Measurements from ENCODE around the gene WDR90. TPM values are rescaled to one million over a fixed set of nuclear protein-coding genes. Genes with fewer than 3 reads are reported as not detected.

The WDR90 gene
- total and polyA plus RNA-seq, 3 experiments from 2014 or later, result 1.4 to 78.4 (median 69.6) TPM

GRCh38 chr16:678858-679813, 30.0 kb downstream of the WDR90 start:
- peaks cover 13 to 50% (median 20%) of the 10 kb centered on the region in 3 donors for H3K4me1 Mint-ChIP-seq
- POLR2A ChIA-PET, result interaction anchor here (1.1 to 1.9 kb wide), 3 partner anchors 10 to 43 kb away, joined by 4 to 7 read pairs (median 5); partner anchors contain the start of gene METTL26
- H3K27ac ChIP-seq (ENCODE audit: low read depth, low read length), result peak overlapping the region; percentile 24
- H3K4me3 ChIP-seq (ENCODE audit: low read length), result peak overlapping the region; percentile 51
- CTCF ChIA-PET, result interaction anchor here (0.6 to 1.3 kb wide), 3 partner anchors 12 to 43 kb away, joined by 3 to 7 read pairs (median 4); partner anchors contain the start of genes METTL26 and RHOT2
- peak overlapping the region in 7 of 8 donors; percentile 66 to 86 (median 79) for H3K27ac Mint-ChIP-seq
- peaks cover 0 to 6% of the 10 kb centered on the region in 2 donors for H3K27me3 Mint-ChIP-seq
- H3K36me3 ChIP-seq (ENCODE audit: insufficient read depth, low read length), result peaks cover 8% of the 10 kb centered on the region
- peak overlapping the region; percentile 80 to 92 (median 81) for H3K4me3 Mint-ChIP-seq
- no peaks in the 10 kb centered on the region for H3K9me3 ChIP-seq (ENCODE audit: low read length)
- H3K36me3 Mint-ChIP-seq, result peaks cover 0 to 30% (median 3%) of the 10 kb centered on the region in 3 donors
- peak; percentile 52 to 74 (median 56) for DNase-seq
- H3K4me1 ChIP-seq (ENCODE audit: insufficient read depth, low read length), result peaks cover 32% of the 10 kb centered on the region
- H3K27me3 ChIP-seq (ENCODE audit: insufficient read depth, low read length, poor library complexity, severe bottlenecking), result no peaks in the 10 kb centered on the region
- no peaks in the 10 kb centered on the region for H3K9me3 Mint-ChIP-seq

DNA sequence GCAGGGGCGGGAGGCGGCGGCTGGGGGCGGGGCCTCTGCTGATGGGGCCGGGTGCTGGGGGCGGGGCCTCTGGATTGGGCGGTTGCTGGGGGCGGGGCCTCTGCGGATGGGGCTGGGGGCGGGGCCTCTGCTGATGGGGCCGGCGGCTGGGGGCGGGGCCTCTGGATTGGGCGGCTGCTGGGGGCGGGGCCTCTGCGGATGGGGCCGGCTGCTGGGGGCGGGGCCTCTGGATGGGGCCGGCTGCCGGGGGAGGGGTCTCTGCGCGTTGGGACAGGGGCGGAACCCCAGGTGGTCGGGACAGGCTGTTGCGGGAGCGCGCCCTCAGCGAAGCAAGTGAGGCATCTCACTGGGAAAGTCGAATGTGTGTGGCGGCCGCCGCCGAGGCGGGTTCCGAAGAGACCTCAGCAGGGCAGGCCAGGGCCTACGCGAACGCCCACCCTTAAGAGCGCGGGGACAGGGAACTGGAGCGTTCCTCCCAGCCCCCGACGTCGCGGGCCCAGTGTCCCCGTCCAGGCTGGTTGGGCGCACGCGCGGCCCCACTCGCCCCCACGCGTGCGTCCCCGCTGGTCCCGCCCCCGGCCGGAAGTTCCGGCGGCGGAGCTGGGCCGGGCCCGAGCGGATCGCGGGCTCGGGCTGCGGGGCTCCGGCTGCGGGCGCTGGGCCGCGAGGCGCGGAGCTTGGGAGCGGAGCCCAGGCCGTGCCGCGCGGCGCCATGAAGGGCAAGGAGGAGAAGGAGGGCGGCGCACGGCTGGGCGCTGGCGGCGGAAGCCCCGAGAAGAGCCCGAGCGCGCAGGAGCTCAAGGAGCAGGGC, 30.9 kb downstream of the WDR90 start, which contains the start of gene STUB1:
Gene STUB1 (plus strand): TSS at position 597 of the 811 bp plus-strand sequence. CDS start 116 bp downstream, at position 713.
- Mint-ChIP-seq H3K36me3 (peaks cover 0 to 31% (median 3%) of the 10 kb centered on the region in 3 donors), H3K4me3 (peak within 1 kb of the TSS; percentile 80 to 91 (median 82)), H3K9me3 (no peaks in the 10 kb centered on the region), H3K4me1 (peaks cover 13 to 52% (median 20%) of the 10 kb centered on the region in 3 donors), H3K27ac (peak within 1 kb of the TSS; percentile 50 to 94 (median 82)), H3K27me3 (peaks cover 0 to 2% of the 10 kb centered on the region in 2 donors)
- POLR2A ChIA-PET, result interaction anchor here (0.9 to 1.9 kb wide), 7 partner anchors 10 to 108 kb away, joined by 3 to 15 read pairs (median 5); partner anchors contain the start of genes HAGHL, METTL26, RHOT2 and RPUSD1
- H3K27ac ChIP-seq (ENCODE audit: low read depth, low read length), result peak within 1 kb of the TSS; percentile 72
- H3K36me3 ChIP-seq (ENCODE audit: insufficient read depth, low read length), result peaks cover 8% of the 10 kb centered on the region
- CTCF ChIA-PET, result interaction anchor here (0.8 to 1.8 kb wide), 5 partner anchors 10 to 31 kb away, joined by 3 to 8 read pairs (median 3); partner anchors contain the start of genes RHOT2, WDR24 and WDR90
- DNase-seq, result peak; percentile 81 to 91 (median 85)
- peak within 1 kb of the TSS; percentile 67 for H3K4me3 ChIP-seq (ENCODE audit: low read length)
- H3K9me3 ChIP-seq (ENCODE audit: low read length), result no peaks in the 10 kb centered on the region
- no peaks in the 10 kb centered on the region for H3K27me3 ChIP-seq (ENCODE audit: insufficient read depth, low read length, poor library complexity, severe bottlenecking)
- peaks cover 32% of the 10 kb centered on the region for H3K4me1 ChIP-seq (ENCODE audit: insufficient read depth, low read length)

DNA sequence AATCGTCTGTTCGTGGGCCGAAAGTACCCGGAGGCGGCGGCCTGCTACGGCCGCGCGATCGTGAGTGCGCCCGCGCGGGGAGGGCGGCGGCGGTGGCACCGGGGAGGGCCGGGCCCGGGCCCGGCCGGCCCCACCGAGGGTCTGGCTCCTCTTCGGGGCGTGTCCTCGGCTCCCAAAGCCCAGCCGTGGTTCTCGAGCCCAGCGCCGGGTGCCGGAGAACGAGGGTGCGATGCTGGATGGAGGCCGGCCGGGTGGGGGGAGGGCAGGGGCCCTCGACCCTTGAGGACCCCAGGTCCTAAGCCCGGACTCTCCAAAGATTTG, 31.4 kb downstream of the WDR90 start:
- Mint-ChIP-seq H3K36me3 (peaks cover 0 to 31% (median 3%) of the 10 kb centered on the region in 3 donors), H3K27ac (peak overlapping the region in 4 of 8 donors; percentile 9 to 94 (median 78)), H3K4me3 (peak overlapping the region; percentile 62 to 88 (median 80)), H3K27me3 (no peaks in the 10 kb centered on the region), H3K4me1 (peaks cover 13 to 49% (median 20%) of the 10 kb centered on the region in 3 donors), H3K9me3 (no peaks in the 10 kb centered on the region)
- Histone ChIP-seq H3K4me1 (ENCODE audit: insufficient read depth, low read length) (peaks cover 35% of the 10 kb centered on the region), H3K36me3 (ENCODE audit: insufficient read depth, low read length) (peaks cover 8% of the 10 kb centered on the region), H3K27ac (ENCODE audit: low read depth, low read length) (peak overlapping the region; percentile 72), H3K27me3 (ENCODE audit: insufficient read depth, low read length, poor library complexity, severe bottlenecking) (no peaks in the 10 kb centered on the region), H3K9me3 (ENCODE audit: low read length) (no peaks in the 10 kb centered on the region), H3K4me3 (ENCODE audit: low read length) (peak overlapping the region; percentile 67)
- ChIA-PET POLR2A (interaction anchor here (0.9 to 1.9 kb wide), 7 partner anchors 10 to 107 kb away, joined by 3 to 15 read pairs (median 5); partner anchors contain the start of genes HAGHL, METTL26, RHOT2 and RPUSD1), CTCF (interaction anchor here (0.8 to 1.8 kb wide), 5 partner anchors 9 to 31 kb away, joined by 3 to 8 read pairs (median 3); partner anchors contain the start of genes RHOT2, WDR24 and WDR90)
- DNase-seq, result no peak

DNA sequence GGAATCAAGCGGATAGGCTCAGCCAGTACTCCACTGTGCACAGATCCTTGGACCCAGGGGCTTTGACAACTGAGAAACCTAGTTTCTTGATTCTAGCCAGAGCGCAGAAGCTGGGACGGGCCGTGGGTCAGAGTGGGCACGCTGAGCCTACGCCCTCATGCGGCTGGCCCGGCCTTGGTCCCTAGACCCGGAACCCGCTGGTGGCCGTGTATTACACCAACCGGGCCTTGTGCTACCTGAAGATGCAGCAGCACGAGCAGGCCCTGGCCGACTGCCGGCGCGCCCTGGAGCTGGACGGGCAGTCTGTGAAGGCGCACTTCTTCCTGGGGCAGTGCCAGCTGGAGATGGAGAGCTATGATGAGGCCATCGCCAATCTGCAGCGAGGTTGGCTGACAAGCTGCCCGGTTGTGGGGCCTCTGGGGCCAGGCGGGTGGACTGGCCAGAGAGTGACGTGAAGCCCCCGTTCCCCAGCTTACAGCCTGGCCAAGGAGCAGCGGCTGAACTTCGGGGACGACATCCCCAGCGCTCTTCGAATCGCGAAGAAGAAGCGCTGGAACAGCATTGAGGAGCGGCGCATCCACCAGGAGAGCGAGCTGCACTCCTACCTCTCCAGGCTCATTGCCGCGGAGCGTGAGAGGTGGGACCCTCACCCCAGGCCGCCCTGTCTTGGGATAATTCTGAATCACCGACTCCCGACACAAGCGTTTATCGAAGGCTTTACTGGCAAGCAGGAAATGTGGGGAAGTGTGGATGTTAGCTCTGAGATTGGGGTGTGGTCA, 32.0 kb downstream of the WDR90 start:
- peak overlapping the region in 5 of 8 donors; percentile 9 to 94 (median 77) for H3K27ac Mint-ChIP-seq
- ChIA-PET CTCF (interaction anchor here (0.8 to 2.3 kb wide), 7 partner anchors 9 to 32 kb away, joined by 3 to 8 read pairs (median 4); partner anchors contain the start of genes RHOT2, WDR24 and WDR90), POLR2A (interaction anchor here (0.9 to 1.9 kb wide), 6 partner anchors 9 to 107 kb away, joined by 3 to 15 read pairs (median 5); partner anchors contain the start of genes HAGHL, METTL26, RHOT2 and RPUSD1)
- peaks cover 0 to 32% (median 3%) of the 10 kb centered on the region in 3 donors for H3K36me3 Mint-ChIP-seq
- H3K9me3 Mint-ChIP-seq, result no peaks in the 10 kb centered on the region
- Histone ChIP-seq H3K27ac (ENCODE audit: low read depth, low read length) (peak overlapping the region; percentile 72), H3K27me3 (ENCODE audit: insufficient read depth, low read length, poor library complexity, severe bottlenecking) (no peaks in the 10 kb centered on the region), H3K36me3 (ENCODE audit: insufficient read depth, low read length) (peaks cover 8% of the 10 kb centered on the region), H3K4me1 (ENCODE audit: insufficient read depth, low read length) (peaks cover 36% of the 10 kb centered on the region), H3K4me3 (ENCODE audit: low read length) (peak overlapping the region; percentile 67), H3K9me3 (ENCODE audit: low read length) (no peaks in the 10 kb centered on the region)
- peak overlapping the region; percentile 62 to 88 (median 78) for H3K4me3 Mint-ChIP-seq
- no peaks in the 10 kb centered on the region for H3K27me3 Mint-ChIP-seq
- no peak for DNase-seq
- peaks cover 13 to 55% (median 20%) of the 10 kb centered on the region in 3 donors for H3K4me1 Mint-ChIP-seq

DNA sequence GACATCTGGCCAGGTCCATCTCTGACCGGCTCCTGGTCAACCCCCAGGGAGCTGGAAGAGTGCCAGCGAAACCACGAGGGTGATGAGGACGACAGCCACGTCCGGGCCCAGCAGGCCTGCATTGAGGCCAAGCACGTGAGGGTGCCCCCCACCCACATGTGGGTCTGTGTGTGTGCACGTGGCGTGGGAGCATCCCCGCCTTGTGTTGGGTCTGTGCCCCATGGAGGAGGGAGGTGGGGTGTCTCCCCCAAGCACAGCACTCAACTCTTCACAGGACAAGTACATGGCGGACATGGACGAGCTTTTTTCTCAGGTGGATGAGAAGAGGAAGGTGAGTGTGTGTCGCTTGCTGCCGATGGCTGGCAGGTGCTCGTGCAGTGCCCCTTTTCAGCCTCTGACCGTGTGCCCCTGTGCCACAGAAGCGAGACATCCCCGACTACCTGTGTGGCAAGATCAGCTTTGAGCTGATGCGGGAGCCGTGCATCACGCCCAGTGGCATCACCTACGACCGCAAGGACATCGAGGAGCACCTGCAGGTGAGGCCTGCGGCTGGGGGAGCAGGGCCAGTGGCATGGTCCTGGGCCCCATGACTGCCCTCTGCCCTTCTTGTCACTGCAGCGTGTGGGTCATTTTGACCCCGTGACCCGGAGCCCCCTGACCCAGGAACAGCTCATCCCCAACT, 32.7 kb downstream of the WDR90 start:
- POLR2A ChIA-PET, result interaction anchor here (0.6 to 1.8 kb wide), 4 partner anchors 8 to 1088 kb away, joined by 3 to 15 read pairs (median 6); partner anchors contain the start of gene WDR24
- CTCF ChIA-PET, result interaction anchor here (1.3 to 2.3 kb wide), 5 partner anchors 8 to 14 kb away, joined by 3 to 8 read pairs (median 7); partner anchors contain the start of genes RHOT2 and WDR24
- peaks cover 36% of the 10 kb centered on the region for H3K4me1 ChIP-seq (ENCODE audit: insufficient read depth, low read length)

More for the DNA sequence above, 32.7 kb downstream of the WDR90 start:
- DNase-seq, result no peak
- Mint-ChIP-seq H3K27me3 (no peaks in the 10 kb centered on the region), H3K9me3 (no peaks in the 10 kb centered on the region), H3K4me3 (peak overlapping the region; percentile 66 to 84 (median 81)), H3K36me3 (peaks cover 0 to 33% (median 3%) of the 10 kb centered on the region in 3 donors), H3K27ac (peak overlapping the region in 6 of 8 donors; percentile 12 to 94 (median 67)), H3K4me1 (peaks cover 13 to 55% (median 18%) of the 10 kb centered on the region in 3 donors)
- no peaks in the 10 kb centered on the region for H3K9me3 ChIP-seq (ENCODE audit: low read length)
- no peaks in the 10 kb centered on the region for H3K27me3 ChIP-seq (ENCODE audit: insufficient read depth, low read length, poor library complexity, severe bottlenecking)
- H3K4me3 ChIP-seq (ENCODE audit: low read length), result no peak overlapping the region
- peaks cover 8% of the 10 kb centered on the region for H3K36me3 ChIP-seq (ENCODE audit: insufficient read depth, low read length)
- peak overlapping the region; percentile 72 for H3K27ac ChIP-seq (ENCODE audit: low read depth, low read length)
